Measurements from ENCODE around the gene LAYN.

Gene LAYN, protein sequence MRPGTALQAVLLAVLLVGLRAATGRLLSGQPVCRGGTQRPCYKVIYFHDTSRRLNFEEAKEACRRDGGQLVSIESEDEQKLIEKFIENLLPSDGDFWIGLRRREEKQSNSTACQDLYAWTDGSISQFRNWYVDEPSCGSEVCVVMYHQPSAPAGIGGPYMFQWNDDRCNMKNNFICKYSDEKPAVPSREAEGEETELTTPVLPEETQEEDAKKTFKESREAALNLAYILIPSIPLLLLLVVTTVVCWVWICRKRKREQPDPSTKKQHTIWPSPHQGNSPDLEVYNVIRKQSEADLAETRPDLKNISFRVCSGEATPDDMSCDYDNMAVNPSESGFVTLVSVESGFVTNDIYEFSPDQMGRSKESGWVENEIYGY

GRCh38 chr11:111540114-111540936 lies at the start of gene LAYN:
Gene LAYN, plus strand, starts transcription at chr11:111540720. Its CDS starts 124 bp downstream, at chr11:111540844.
- no peak for DNase-seq (ENCODE audit: low read depth)

DNA sequence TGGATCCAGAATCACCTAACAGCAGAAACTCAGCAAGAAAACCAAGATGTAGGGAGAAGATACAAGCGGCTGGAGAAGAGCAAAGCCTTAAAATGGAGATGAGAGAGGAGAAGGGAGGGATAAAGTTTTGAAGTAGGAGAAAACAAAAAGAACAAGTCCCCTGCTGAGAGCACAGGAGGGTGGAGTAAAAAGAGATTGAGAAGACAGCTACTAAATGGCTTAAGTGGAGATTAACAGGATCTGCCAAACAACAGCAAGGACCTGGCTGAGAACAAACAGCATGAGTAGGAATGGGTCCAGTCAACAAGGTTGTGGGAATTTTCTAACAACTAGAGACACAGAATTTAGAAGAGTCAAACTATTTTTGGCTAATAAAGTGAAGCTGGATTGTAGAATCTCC lies 46.5 kb upstream of the LAYN start:
- no peak for DNase-seq (ENCODE audit: low read depth)

DNA sequence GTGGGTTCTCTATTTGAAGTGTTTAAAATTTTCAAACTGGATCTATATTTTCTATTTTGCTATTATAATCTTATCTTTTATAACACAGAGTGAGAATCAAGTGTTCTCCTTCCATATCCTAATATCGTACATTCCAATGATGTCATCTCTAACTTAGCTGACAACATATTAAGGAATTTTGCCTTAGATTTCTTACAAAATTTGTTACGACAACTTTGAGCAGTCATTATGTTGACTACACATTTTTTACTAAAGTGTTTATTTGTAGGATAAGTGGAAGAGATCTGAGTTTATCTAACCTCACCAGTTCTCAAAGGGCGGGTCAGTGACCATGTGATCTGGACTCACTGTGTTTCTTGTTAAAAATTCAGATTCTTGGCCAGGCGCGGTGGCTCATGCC lies 41.0 kb upstream of the LAYN start:
- DNase-seq (ENCODE audit: low read depth) = no peak

DNA sequence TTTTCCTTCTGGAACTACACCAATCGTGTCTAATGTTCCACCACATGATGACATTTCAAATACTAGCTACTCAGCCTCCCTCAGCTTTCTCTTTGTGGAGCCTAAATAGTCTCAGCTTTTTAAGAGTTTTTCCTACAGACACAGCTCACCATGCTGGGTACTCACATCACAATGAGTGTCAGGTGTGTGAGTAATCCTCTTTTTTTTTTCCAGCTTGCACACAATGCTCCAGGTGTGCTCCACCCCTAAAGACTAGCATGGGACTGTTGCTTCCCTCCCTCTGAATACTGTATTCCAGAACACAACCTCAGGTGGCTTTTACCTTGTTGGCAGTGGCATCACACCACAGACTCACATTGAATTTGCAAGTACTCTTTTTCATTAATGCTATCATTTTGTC lies 40.0 kb upstream of the LAYN start:
- no peak for DNase-seq (ENCODE audit: low read depth)

GRCh38 chr11:111502611-111503010 lies 37.9 kb upstream of the LAYN start:
- DNase-seq (ENCODE audit: low read depth) = no peak

GRCh38 chr11:111510311-111510710 lies 30.2 kb upstream of the LAYN start:
- DNase-seq (ENCODE audit: low read depth) = no peak

DNA sequence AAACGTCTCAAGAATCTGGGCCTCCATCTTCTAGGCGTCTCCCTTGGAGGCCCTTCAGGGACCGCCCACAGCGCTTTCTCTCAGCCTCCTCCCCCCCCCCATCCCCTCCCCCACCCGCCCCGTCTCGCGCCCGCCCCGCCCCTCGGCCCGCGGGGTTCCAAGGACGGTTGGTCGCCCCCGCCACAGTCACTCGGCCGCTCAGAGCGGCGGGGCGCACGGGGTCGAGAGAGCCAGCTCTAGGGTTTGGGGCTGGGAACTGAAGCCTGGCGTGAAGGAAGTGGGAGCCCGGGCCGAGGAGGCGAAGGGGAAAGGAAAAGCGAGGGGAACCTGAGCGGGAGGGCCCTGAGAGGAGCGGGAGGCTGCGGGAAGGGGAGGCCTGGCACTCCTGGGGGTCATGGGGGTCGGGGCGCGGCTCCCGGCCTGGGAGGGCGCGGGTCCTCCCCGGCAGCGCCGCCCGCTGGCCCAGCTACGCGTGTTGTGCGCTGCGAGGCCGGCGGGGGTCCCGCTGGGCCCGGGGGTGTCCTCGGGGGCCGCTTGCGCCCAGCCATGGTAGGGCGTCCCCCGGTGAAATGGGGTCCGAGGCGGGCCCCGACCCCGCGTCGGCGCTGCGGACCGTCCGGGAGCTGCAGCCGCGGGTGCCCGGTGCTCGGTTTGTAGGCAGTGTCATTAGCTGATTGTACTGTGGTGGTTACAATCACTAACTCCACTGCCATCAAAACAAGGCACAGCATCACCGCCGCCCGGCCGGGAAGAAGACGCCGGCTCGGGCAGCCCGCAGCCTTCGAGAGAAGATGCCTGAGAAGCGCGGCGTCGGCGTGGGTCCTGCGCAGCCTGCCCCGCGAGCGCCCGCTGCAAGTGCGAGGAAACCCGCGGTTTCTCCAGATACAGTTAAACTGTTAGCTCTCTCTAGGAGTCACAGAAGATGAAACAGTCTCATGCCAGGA lies 28.0 kb upstream of the LAYN start, which contains the start of gene BTG4:
Gene BTG4 (minus strand): TSS at position 91 of the 944 bp plus-strand sequence. CDS start 13,610 bp downstream, outside the sequence.
- DNase-seq (ENCODE audit: low read depth) = no peak

- no peak for DNase-seq (ENCODE audit: low read depth)
These were observed 27.3 kb upstream of the LAYN start for GRCh38 chr11:111513240-111513605.

DNA sequence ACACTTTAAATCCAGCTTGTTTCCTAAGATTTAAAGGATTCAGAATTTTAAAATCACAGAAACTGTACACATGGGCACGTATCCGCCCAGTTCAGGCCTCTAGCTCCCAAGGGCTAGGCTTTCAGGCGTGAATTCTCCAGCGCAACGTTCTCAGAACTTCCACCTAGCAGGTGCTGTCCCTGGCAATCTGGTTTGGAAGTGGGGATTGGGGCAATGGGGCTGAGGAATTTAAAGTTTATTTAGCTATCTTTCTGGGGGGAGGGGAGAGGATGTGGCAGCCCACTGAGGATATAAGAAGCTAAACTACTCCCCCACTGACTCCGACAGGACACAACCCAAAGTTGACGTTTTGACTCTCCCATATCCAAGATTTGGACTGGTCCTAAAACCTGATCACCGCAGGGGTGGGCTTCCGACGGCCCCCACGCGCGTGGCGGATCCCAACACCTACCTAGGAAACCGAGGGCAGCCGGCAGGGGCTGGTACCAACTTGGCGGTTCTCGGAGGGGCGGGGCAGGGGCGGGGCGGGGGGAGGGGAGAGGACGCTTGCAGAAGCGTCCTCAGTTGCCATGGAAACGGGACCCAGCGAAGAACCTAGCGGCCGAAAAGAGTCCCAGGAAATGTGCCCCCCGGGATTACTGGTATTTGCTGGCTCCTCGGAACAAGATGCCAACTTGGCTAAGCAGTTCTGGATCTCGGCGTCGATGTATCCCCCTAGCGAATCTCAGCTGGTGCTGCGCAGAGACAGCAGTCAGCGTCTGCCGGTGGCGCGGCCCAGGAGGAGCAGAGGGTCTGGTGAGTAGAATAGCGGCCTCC lies 26.1 kb upstream of the LAYN start, which contains the start of gene HOATZ:
Gene HOATZ (plus strand): TSS at position 563 of the 816 bp plus-strand sequence. CDS start 7 bp downstream, at position 570.
- DNase-seq (ENCODE audit: low read depth) = no peak

- no peak for DNase-seq (ENCODE audit: low read depth)
These were observed 24.9 kb upstream of the LAYN start for GRCh38 chr11:111515591-111515990.

DNA sequence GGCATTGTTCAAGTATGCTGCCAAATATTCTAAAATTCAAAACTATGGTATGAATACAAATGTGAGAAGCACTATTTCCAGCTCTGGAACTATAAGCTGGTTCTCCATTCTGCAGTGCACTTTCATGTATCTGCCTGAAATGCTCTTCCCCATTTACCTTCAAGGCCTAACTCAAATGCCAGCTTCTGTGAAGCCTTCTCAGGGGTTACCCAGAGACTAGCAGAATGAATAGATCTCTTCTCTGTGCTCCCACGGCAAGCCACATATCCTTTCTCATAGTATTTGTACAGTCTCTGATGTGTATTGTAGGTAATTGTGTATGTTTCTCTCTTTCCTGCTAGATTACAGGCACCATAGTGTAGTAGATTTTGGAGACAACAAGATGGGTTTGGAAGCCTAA lies 21.9 kb upstream of the LAYN start:
- DNase-seq (ENCODE audit: low read depth) = no peak

GRCh38 chr11:111520560-111520959 lies 20.0 kb upstream of the LAYN start:
- DNase-seq (ENCODE audit: low read depth) = no peak

- DNase-seq (ENCODE audit: low read depth) = no peak
These were observed 19.4 kb upstream of the LAYN start for GRCh38 chr11:111521135-111521534.

DNA sequence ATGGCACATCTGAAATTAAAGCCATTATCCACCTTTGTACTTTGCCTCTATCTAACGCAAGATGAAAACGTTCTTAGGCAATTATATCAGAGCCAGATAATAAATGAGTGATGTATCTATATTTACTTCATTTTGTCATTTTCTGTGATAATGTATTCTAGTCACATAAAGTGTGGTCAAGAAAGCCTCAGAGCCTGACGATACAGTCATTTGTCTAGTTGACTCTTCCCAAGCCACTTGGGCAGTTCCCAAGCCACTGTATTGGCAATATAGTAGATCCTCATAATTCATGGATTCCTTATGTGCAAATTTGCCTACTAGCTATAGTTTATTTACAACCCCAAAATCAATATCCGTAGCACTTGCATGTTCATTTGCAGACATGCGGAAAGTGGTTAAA lies 18.1 kb upstream of the LAYN start:
- DNase-seq (ENCODE audit: low read depth) = no peak

DNA sequence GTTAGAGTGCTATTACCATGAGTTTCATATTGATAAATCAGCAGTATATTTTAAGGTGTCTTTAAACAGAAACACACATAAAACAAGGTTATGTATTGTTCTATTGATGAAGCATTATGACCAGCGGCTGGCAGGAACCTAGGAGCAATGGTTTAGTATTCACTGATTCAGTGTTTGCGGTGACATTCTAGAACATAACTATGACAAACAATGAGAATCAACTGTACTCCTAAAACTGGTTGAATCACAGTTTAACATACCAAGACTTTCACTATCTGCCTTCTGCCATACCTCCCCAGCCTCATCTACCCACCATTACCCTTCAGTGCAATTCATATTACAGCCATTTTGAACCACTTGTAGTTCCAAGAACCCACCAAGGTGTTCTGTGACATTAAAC lies 17.2 kb upstream of the LAYN start:
- no peak for DNase-seq (ENCODE audit: low read depth)

- DNase-seq (ENCODE audit: low read depth) = no peak
These were observed 16.5 kb upstream of the LAYN start for GRCh38 chr11:111524056-111524455.

DNA sequence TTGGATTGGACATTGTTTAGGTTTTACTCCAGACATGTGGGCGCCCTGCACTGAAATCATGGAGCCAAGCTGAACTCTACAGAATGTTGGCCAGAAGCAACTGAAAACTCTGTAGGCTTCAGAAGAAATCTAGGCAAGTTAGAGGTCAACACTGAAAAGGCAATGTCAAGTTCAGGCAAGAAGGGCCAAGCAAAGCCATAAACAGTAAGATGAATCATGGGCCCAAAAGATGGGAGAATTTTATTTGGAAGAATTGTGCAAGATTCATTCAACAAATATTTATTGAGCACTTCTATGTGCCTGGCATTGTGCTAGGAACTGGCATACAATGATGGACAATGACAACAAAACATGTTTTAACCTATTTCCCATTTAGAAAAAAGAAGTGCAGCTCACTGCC lies 15.1 kb upstream of the LAYN start:
- no peak for DNase-seq (ENCODE audit: low read depth)

GRCh38 chr11:111526501-111526900 lies 14.0 kb upstream of the LAYN start:
- DNase-seq (ENCODE audit: low read depth) = no peak

- DNase-seq (ENCODE audit: low read depth) = no peak
These were observed 13.2 kb upstream of the LAYN start for GRCh38 chr11:111527279-111527678.

DNA sequence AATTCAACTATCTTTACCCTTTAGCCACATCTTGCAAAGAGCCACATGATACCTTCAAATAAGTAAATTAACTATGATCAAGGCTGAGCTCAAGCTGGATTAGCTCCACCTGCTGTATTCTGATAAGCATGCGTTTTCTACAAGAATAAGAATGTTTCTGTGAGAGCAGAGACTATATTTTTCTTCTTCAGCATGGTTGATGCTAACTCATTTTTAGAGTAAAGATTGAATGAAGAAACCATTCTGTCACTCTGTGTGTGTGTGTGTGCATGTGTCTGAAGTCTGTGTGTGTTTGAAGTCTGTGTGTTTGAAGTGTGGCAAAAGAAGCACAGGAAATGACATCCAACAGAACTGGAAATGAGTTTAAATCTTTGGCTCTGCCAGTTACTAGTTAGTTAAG lies 12.0 kb upstream of the LAYN start:
- DNase-seq (ENCODE audit: low read depth) = no peak

- no peak for DNase-seq (ENCODE audit: low read depth)
These were observed 10.4 kb upstream of the LAYN start for GRCh38 chr11:111530091-111530490.

Measured in stimulated activated CD8-positive, alpha-beta memory T cell treated with anti-CD3 and anti-CD28 coated beads, Interleukin-7, amount 100 ng/mL, for 24 hours (primary cell).